Measurements from ENCODE around the gene FOXD4L6.
"Not testable (repeated sequence)": the region's sequence is repeated elsewhere in the genome, so short reads cannot be mapped to it uniquely, and the experiment has no call there.

- TF ChIP-seq ETV5 (CRISPR knock-in tag; IDR thresholded peaks at IDR 0.05; ENCODE audit: low read depth); ZNF274 (IDR thresholded peaks at IDR 0.05; ENCODE audit: borderline replicate concordance, low read depth, low read length): not testable (repeated sequence)
Measured at GRCh38 chr9:41094010-41094773, 34.3 kb downstream of the FOXD4L6 start.
